Activated CD4-positive, alpha-beta T cell treated with anti-CD3 and anti-CD28 coated beads for 36 hours (primary cell): ENCODE measurements around the gene EGLN3. TPM values are rescaled to one million over a fixed set of nuclear protein-coding genes. Genes with fewer than 3 reads are reported as not detected.
"Not testable (repeated sequence)": the region's sequence is repeated elsewhere in the genome, so short reads cannot be mapped to it uniquely, and the experiment has no call there.

ENCODE experiments used
- ATAC-seq: fragments of 200-7000 bp; cut with Tn5 transposase; one replicate; pipeline ENCODE4 v1.10.0; 2021; ENCODE audit warnings: mild to moderate bottlenecking, moderate library complexity
- CTCF ChIA-PET: fragments of 350-600 bp; sonication (Branson Sonifier 250); formaldehyde crosslinking; loops from one replicate; lab custom pipeline; 2021; ENCODE audit warnings: antibody characterized with exemption; lab: Charles Lee
- POLR2A ChIA-PET: fragments of 350-600 bp; sonication (Branson Sonifier 250); formaldehyde crosslinking; loops from one replicate; lab custom pipeline; 2021; ENCODE audit warnings: antibody characterized with exemption, inconsistent platforms; lab: Charles Lee
- DNase-seq: peaks from one replicate; pipeline ENCODE4 v3.0.0-alpha.2; 2020
- H3K27ac Mint-ChIP-seq: one replicate; pipeline ENCODE4 v1.8.0; 2021; ENCODE audit warnings: mixed read lengths
- H3K27me3 Mint-ChIP-seq: one replicate; pipeline ENCODE4 v1.8.0; 2021; ENCODE audit warnings: mixed read lengths
- H3K36me3 Mint-ChIP-seq: one replicate; pipeline ENCODE4 v1.8.0; 2021; ENCODE audit warnings: low read depth, mixed read lengths
- H3K4me1 Mint-ChIP-seq: one replicate; pipeline ENCODE4 v1.8.0; 2021; ENCODE audit warnings: mixed read lengths
- H3K4me3 Mint-ChIP-seq: one replicate; pipeline ENCODE4 v1.8.0; 2021; ENCODE audit warnings: mild to moderate bottlenecking, moderate library complexity, mixed read lengths
- H3K9me3 Mint-ChIP-seq: one replicate; pipeline ENCODE4 v1.8.0; 2021; ENCODE audit warnings: low read depth, mixed read lengths
- intact Hi-C, 2 experiments: fragments of 100-400 bp; cut with DNase I in 1 of 2; cut with micrococcal nuclease in 1 of 2; formaldehyde crosslinking; loops; one replicate each; pipeline versions ENCODE4 v1.14.2 to v1.15.1; 2022 to 2024; cut with DNase I, micrococcal nuclease
- total RNA-seq, 2 experiments: library from RNA; stranded (reverse); gene quantifications; one replicate each; pipeline ENCODE4 v1.2.3, GENCODE V29; 2021

The EGLN3 gene
- total RNA-seq, 2 experiments from 2014 or later = 3.8 to 3.9 TPM

GRCh38 chr14:33934043-33934750 lies 16.7 kb downstream of the EGLN3 start:
- ChIA-PET POLR2A (no interaction called here), CTCF (interaction anchor here (1.1 kb wide), 1 partner anchor 12 kb away, joined by 3 read pairs; no protein-coding TSS in a partner anchor)
- no peaks in the 10 kb centered on the region for H3K9me3 Mint-ChIP-seq
- no peaks in the 10 kb centered on the region for H3K27me3 Mint-ChIP-seq
- no peak overlapping the region for H3K4me3 Mint-ChIP-seq
- intact Hi-C loops = no loop called here
- no peaks in the 10 kb centered on the region for H3K36me3 Mint-ChIP-seq
- DNase-seq = no peak
- no peak overlapping the region for H3K27ac Mint-ChIP-seq
- H3K4me1 Mint-ChIP-seq = no peaks in the 10 kb centered on the region
- no peak for ATAC-seq

- intact Hi-C loops = no loop called here
- DNase-seq (no peak), ATAC-seq (no peak)
- Mint-ChIP-seq H3K36me3 (no peaks in the 10 kb centered on the region), H3K4me3 (no peak overlapping the region), H3K27ac (no peak overlapping the region), H3K27me3 (no peaks in the 10 kb centered on the region), H3K4me1 (no peaks in the 10 kb centered on the region), H3K9me3 (no peaks in the 10 kb centered on the region)
- ChIA-PET CTCF (interaction anchor here (1.1 kb wide), 1 partner anchor 13 kb away, joined by 3 read pairs; no protein-coding TSS in a partner anchor), POLR2A (no interaction called here)
Measured at GRCh38 chr14:33933386-33933933, 17.4 kb downstream of the EGLN3 start.

GRCh38 chr14:33932576-33933345 lies 18.1 kb downstream of the EGLN3 start:
- H3K9me3 Mint-ChIP-seq = no peaks in the 10 kb centered on the region
- ATAC-seq (no peak), DNase-seq (no peak)
- ChIA-PET POLR2A (no interaction called here), CTCF (interaction anchor here (1.1 kb wide), 1 partner anchor 14 kb away, joined by 3 read pairs; no protein-coding TSS in a partner anchor)
- H3K27me3 Mint-ChIP-seq = no peaks in the 10 kb centered on the region
- no peaks in the 10 kb centered on the region for H3K4me1 Mint-ChIP-seq
- intact Hi-C loops = no loop called here
- H3K36me3 Mint-ChIP-seq = no peaks in the 10 kb centered on the region
- no peak overlapping the region for H3K4me3 Mint-ChIP-seq
- H3K27ac Mint-ChIP-seq = no peak overlapping the region

GRCh38 chr14:33932033-33932432 lies 18.8 kb downstream of the EGLN3 start:
- H3K36me3 Mint-ChIP-seq = no peaks in the 10 kb centered on the region
- no peaks in the 10 kb centered on the region for H3K4me1 Mint-ChIP-seq
- H3K27ac Mint-ChIP-seq = no peak overlapping the region
- ChIA-PET CTCF (no interaction called here), POLR2A (no interaction called here)
- no peak for ATAC-seq
- intact Hi-C loops = no loop called here
- H3K9me3 Mint-ChIP-seq = no peaks in the 10 kb centered on the region
- H3K4me3 Mint-ChIP-seq = no peak overlapping the region
- H3K27me3 Mint-ChIP-seq = no peaks in the 10 kb centered on the region
- DNase-seq = no peak

- ATAC-seq (no peak), DNase-seq (no peak)
- Mint-ChIP-seq H3K27me3 (no peaks in the 10 kb centered on the region), H3K4me1 (no peaks in the 10 kb centered on the region), H3K36me3 (no peaks in the 10 kb centered on the region), H3K27ac (no peak overlapping the region), H3K4me3 (no peak overlapping the region), H3K9me3 (no peaks in the 10 kb centered on the region)
- intact Hi-C loops = no loop called here
- POLR2A ChIA-PET = no interaction called here
- CTCF ChIA-PET = no interaction called here
Measured at GRCh38 chr14:33931461-33931860, 19.4 kb downstream of the EGLN3 start.

GRCh38 chr14:33930439-33930838 lies 20.4 kb downstream of the EGLN3 start:
- intact Hi-C loops = no loop called here
- H3K9me3 Mint-ChIP-seq = no peaks in the 10 kb centered on the region
- no peaks in the 10 kb centered on the region for H3K36me3 Mint-ChIP-seq
- CTCF ChIA-PET = no interaction called here
- no peaks in the 10 kb centered on the region for H3K4me1 Mint-ChIP-seq
- H3K27me3 Mint-ChIP-seq = no peaks in the 10 kb centered on the region
- H3K4me3 Mint-ChIP-seq = no peak overlapping the region
- ATAC-seq (no peak), DNase-seq (no peak)
- POLR2A ChIA-PET = no interaction called here
- H3K27ac Mint-ChIP-seq = no peak overlapping the region

- Mint-ChIP-seq H3K27ac (no peak overlapping the region), H3K36me3 (no peaks in the 10 kb centered on the region), H3K9me3 (no peaks in the 10 kb centered on the region), H3K4me3 (no peak overlapping the region), H3K27me3 (no peaks in the 10 kb centered on the region), H3K4me1 (no peaks in the 10 kb centered on the region)
- intact Hi-C loops = no loop called here
- ATAC-seq (no peak), DNase-seq (no peak)
- CTCF ChIA-PET = no interaction called here
- POLR2A ChIA-PET = no interaction called here
Measured at GRCh38 chr14:33929799-33930408, 21.0 kb downstream of the EGLN3 start.

- Mint-ChIP-seq H3K36me3 (no peaks in the 10 kb centered on the region), H3K27ac (no peak overlapping the region), H3K4me3 (no peak overlapping the region), H3K4me1 (no peaks in the 10 kb centered on the region), H3K9me3 (no peaks in the 10 kb centered on the region), H3K27me3 (no peaks in the 10 kb centered on the region)
- ATAC-seq (no peak), DNase-seq (no peak)
- POLR2A ChIA-PET = no interaction called here
- CTCF ChIA-PET = interaction anchor here (0.5 kb wide), 1 partner anchor 52 kb away, joined by 3 read pairs; no protein-coding TSS in a partner anchor
- intact Hi-C loops = no loop called here
Measured at GRCh38 chr14:33928895-33929294, 22.0 kb downstream of the EGLN3 start.

GRCh38 chr14:33927944-33928343 lies 22.9 kb downstream of the EGLN3 start:
- POLR2A ChIA-PET = no interaction called here
- H3K36me3 Mint-ChIP-seq = no peaks in the 10 kb centered on the region
- intact Hi-C loops = no loop called here
- no peaks in the 10 kb centered on the region for H3K4me1 Mint-ChIP-seq
- H3K27ac Mint-ChIP-seq = no peak overlapping the region
- no peak overlapping the region for H3K4me3 Mint-ChIP-seq
- H3K9me3 Mint-ChIP-seq = no peaks in the 10 kb centered on the region
- CTCF ChIA-PET = interaction anchor here (1.1 kb wide), 1 partner anchor 87 kb away, joined by 3 read pairs; no protein-coding TSS in a partner anchor
- ATAC-seq (no peak), DNase-seq (no peak)
- no peaks in the 10 kb centered on the region for H3K27me3 Mint-ChIP-seq

- H3K4me3 Mint-ChIP-seq, H3K27ac Mint-ChIP-seq, POLR2A ChIA-PET, H3K9me3 Mint-ChIP-seq, ATAC-seq, DNase-seq, intact Hi-C loops, H3K27me3 Mint-ChIP-seq, H3K36me3 Mint-ChIP-seq, H3K4me1 Mint-ChIP-seq: not testable (repeated sequence)
- CTCF ChIA-PET = interaction anchor here (1.1 kb wide), 1 partner anchor 87 kb away, joined by 3 read pairs; no protein-coding TSS in a partner anchor
Measured at GRCh38 chr14:33926967-33927366, 23.9 kb downstream of the EGLN3 start.

- CTCF ChIA-PET = no interaction called here
- POLR2A ChIA-PET = no interaction called here
- ATAC-seq = no peak
- Mint-ChIP-seq H3K27ac (no peak overlapping the region), H3K36me3 (no peaks in the 10 kb centered on the region), H3K27me3 (no peaks in the 10 kb centered on the region), H3K4me3 (no peak overlapping the region), H3K4me1 (no peaks in the 10 kb centered on the region), H3K9me3 (no peaks in the 10 kb centered on the region)
- intact Hi-C loops = no loop called here
- no peak for DNase-seq
Measured at GRCh38 chr14:33925946-33926345, 24.9 kb downstream of the EGLN3 start.
